ENCODE measurements around the gene ELF3. TPM values are rescaled to one million over a fixed set of nuclear protein-coding genes. Genes with fewer than 3 reads are reported as not detected.

Gene ELF3
- total RNA-seq, 3 donors from 2014 or later (not counting 1 experiment from before 2014, with no cell fraction given), result 1.0 to 3.0 (median 2.0) TPM

- Histone ChIP-seq H3K4me1 (ENCODE audit: control insufficient read depth, insufficient read depth, low read length) (no peaks in the 10 kb centered on the region), H3K9me3 (ENCODE audit: control insufficient read depth, insufficient read depth, low read length) (no peaks in the 10 kb centered on the region), H3K4me3 (ENCODE audit: low read length) (no peak overlapping the region), H3K27ac (ENCODE audit: low read length) (no peak overlapping the region), H3K27me3 (ENCODE audit: control insufficient read depth, insufficient read depth, low read length) (no peaks in the 10 kb centered on the region), H3K36me3 (ENCODE audit: control insufficient read depth, insufficient read depth, low read length) (no peaks in the 10 kb centered on the region)
- intact Hi-C loops (cut with micrococcal nuclease), result no loop called here
- Mint-ChIP-seq H3K27me3 (ENCODE audit: low read depth in 2 of 2) (peaks cover 0 to 3% of the 10 kb centered on the region in 2 donors), H3K27ac (no peak overlapping the region), H3K4me3 (no peak overlapping the region), H3K9me3 (no peaks in the 10 kb centered on the region), H3K36me3 (no peaks in the 10 kb centered on the region), H3K4me1 (no peaks in the 10 kb centered on the region)
- no peak for TF ChIP-seq CTCF (IDR thresholded peaks at IDR 0.05)
- DNase-seq, result no peak
- WGBS (ENCODE audit: insufficient coverage), result 89% methylated on average over 4 of the region's 5 CpGs
- ATAC-seq, result no peak
These were observed 18.8 kb downstream of the ELF3 start for GRCh38 chr1:202029171-202029665.

- H3K27ac Mint-ChIP-seq, result no peak overlapping the region
- no peaks in the 10 kb centered on the region for H3K4me1 ChIP-seq (ENCODE audit: control insufficient read depth, insufficient read depth, low read length)
- no peak for TF ChIP-seq CTCF (IDR thresholded peaks at IDR 0.05)
- ATAC-seq (no peak), DNase-seq (no peak)
- no peak overlapping the region for H3K4me3 Mint-ChIP-seq
- no peak overlapping the region for H3K4me3 ChIP-seq (ENCODE audit: low read length)
- H3K36me3 Mint-ChIP-seq, result no peaks in the 10 kb centered on the region
- intact Hi-C loops (cut with micrococcal nuclease), result no loop called here
- H3K4me1 Mint-ChIP-seq, result no peaks in the 10 kb centered on the region
- H3K9me3 ChIP-seq (ENCODE audit: control insufficient read depth, insufficient read depth, low read length), result no peaks in the 10 kb centered on the region
- H3K36me3 ChIP-seq (ENCODE audit: control insufficient read depth, insufficient read depth, low read length), result no peaks in the 10 kb centered on the region
- H3K27me3 Mint-ChIP-seq (ENCODE audit: low read depth in 2 of 2), result peaks cover 0 to 3% of the 10 kb centered on the region in 2 donors
- 92% methylated on average over 2 of the region's 2 CpGs for WGBS (ENCODE audit: insufficient coverage)
- H3K27ac ChIP-seq (ENCODE audit: low read length), result no peak overlapping the region
- H3K27me3 ChIP-seq (ENCODE audit: control insufficient read depth, insufficient read depth, low read length), result no peaks in the 10 kb centered on the region
- no peaks in the 10 kb centered on the region for H3K9me3 Mint-ChIP-seq
These were observed 19.3 kb downstream of the ELF3 start for GRCh38 chr1:202029727-202030126.

DNA sequence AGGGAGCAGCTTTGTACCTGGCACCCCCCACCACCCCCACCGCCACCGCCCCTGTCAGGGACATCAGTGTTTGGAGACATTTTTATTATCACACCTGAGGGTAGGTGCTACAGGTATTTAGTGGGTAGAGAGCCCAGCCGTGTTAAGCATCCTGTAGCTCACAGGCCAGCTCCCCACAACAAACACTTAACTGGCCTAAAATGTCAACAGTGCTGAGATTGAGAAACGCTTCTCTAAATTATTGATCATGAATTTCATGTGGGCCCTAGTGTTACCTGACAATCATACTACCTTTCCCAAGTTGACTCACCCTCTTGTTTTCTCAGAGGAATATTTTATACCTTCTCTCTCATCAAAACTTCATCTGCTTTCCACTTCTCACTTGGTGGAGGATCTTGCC, 21.4 kb downstream of the ELF3 start:
- no peak overlapping the region for H3K27ac Mint-ChIP-seq
- H3K36me3 Mint-ChIP-seq, result no peaks in the 10 kb centered on the region
- H3K4me1 Mint-ChIP-seq, result no peaks in the 10 kb centered on the region
- H3K4me3 Mint-ChIP-seq, result no peak overlapping the region
- H3K9me3 Mint-ChIP-seq, result no peaks in the 10 kb centered on the region
- intact Hi-C loops (cut with micrococcal nuclease), result no loop called here
- Histone ChIP-seq H3K36me3 (ENCODE audit: control insufficient read depth, insufficient read depth, low read length) (no peaks in the 10 kb centered on the region), H3K9me3 (ENCODE audit: control insufficient read depth, insufficient read depth, low read length) (no peaks in the 10 kb centered on the region), H3K4me1 (ENCODE audit: control insufficient read depth, insufficient read depth, low read length) (no peaks in the 10 kb centered on the region), H3K4me3 (ENCODE audit: low read length) (no peak overlapping the region), H3K27me3 (ENCODE audit: control insufficient read depth, insufficient read depth, low read length) (no peaks in the 10 kb centered on the region), H3K27ac (ENCODE audit: low read length) (no peak overlapping the region)
- DNase-seq (no peak), ATAC-seq (no peak)
- H3K27me3 Mint-ChIP-seq (ENCODE audit: low read depth in 2 of 2), result peaks cover 0 to 3% of the 10 kb centered on the region in 2 donors
- WGBS (ENCODE audit: insufficient coverage), result 61% methylated on average over 2 of the region's 4 CpGs
- TF ChIP-seq CTCF (IDR thresholded peaks at IDR 0.05), result no peak

DNA sequence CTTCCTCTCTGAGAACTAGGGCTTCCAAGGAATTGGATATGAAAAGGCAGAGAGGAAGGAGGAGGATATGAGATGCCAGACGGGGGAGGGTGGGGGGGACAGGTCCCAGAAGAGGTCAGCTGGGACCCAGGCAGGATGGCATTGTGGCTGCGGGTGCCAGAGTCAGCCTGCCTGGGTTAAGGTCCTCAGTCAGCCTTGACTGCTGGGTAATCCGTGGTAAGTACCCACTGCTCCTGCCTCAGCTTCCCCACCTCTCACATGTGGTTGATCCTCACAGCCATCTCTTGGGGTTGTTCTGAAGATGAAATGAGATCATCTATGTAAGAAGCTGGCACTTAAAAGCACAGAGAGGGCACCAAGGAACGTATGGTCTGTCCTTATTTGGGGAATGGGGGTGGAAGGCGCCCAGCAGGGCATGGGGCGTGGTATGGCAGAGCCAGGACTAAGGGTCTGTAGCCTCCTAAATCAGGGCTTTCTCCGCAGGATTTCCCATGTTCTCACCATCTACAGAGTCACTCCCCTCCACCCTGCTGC, 23.8 kb downstream of the ELF3 start:
- H3K9me3 ChIP-seq (ENCODE audit: control insufficient read depth, insufficient read depth, low read length), result no peaks in the 10 kb centered on the region
- Mint-ChIP-seq H3K36me3 (no peaks in the 10 kb centered on the region), H3K27me3 (ENCODE audit: low read depth in 2 of 2) (peaks cover 0 to 5% of the 10 kb centered on the region in 2 donors), H3K4me1 (no peaks in the 10 kb centered on the region), H3K27ac (no peak overlapping the region), H3K9me3 (no peaks in the 10 kb centered on the region), H3K4me3 (no peak overlapping the region)
- H3K36me3 ChIP-seq (ENCODE audit: control insufficient read depth, insufficient read depth, low read length), result no peaks in the 10 kb centered on the region
- no peak for TF ChIP-seq CTCF (IDR thresholded peaks at IDR 0.05)
- WGBS (ENCODE audit: insufficient coverage), result 79% methylated on average over 6 of the region's 7 CpGs
- intact Hi-C loops (cut with micrococcal nuclease), result no loop called here
- DNase-seq (no peak), ATAC-seq (no peak)
- no peak overlapping the region for H3K27ac ChIP-seq (ENCODE audit: low read length)
- no peak overlapping the region for H3K4me3 ChIP-seq (ENCODE audit: low read length)
- H3K4me1 ChIP-seq (ENCODE audit: control insufficient read depth, insufficient read depth, low read length), result no peaks in the 10 kb centered on the region
- no peaks in the 10 kb centered on the region for H3K27me3 ChIP-seq (ENCODE audit: control insufficient read depth, insufficient read depth, low read length)

All from natural killer cell (primary cell).